PC-9 (cell line): ENCODE data around the gene GBP3. TPM values are rescaled to one million over a fixed set of nuclear protein-coding genes. Genes with fewer than 3 reads are reported as not detected.
"Not testable (repeated sequence)": the region's sequence is repeated elsewhere in the genome, so short reads cannot be mapped to it uniquely, and the experiment has no call there.

ENCODE experiments used
- BruUV-seq: library from RNA; stranded (reverse); fragments of 400-500 nt; replicated peaks from 2 replicates; lab custom pipeline; 2021; lab: Mats Ljungman, UMichigan
- CTCF ChIA-PET: fragments of 300-600 bp; sonication (Branson Sonifier 250); formaldehyde crosslinking; loops from one replicate; lab custom pipeline; 2022; ENCODE audit warnings: antibody characterized with exemption; lab: Charles Lee
- POLR2A ChIA-PET: fragments of 300-600 bp; sonication (Branson Sonifier 250); formaldehyde crosslinking; loops from one replicate; lab custom pipeline; 2022; ENCODE audit warnings: antibody characterized with exemption; ENCODE audit not compliant: unreplicated experiment; lab: Charles Lee
- DNase-seq, 2 experiments: peaks; one replicate each; pipeline versions ENCODE4 v3.0.0 to v3.0.0-alpha.2; 2015 to 2022; ENCODE audit warnings: mixed read lengths in 1 of 2
- H2AFZ ChIP-seq: fragments of 200-600 bp; sonication (generic); 2 replicates; pipeline ENCODE4 v1.8.1; 2017; ENCODE audit warnings: antibody characterized with exemption
- H3F3A ChIP-seq: fragments of 200-600 bp; sonication (generic); 2 replicates; pipeline ENCODE4 v1.8.1; 2017; ENCODE audit warnings: antibody characterized with exemption, mild to moderate bottlenecking, low read depth; ENCODE audit not compliant: insufficient read depth
- H3K27ac ChIP-seq: fragments of 200-600 bp; sonication (generic); 2 replicates; pipeline ENCODE4 v1.6.1; 2016; ENCODE audit warnings: mixed run types
- H3K27me3 ChIP-seq: fragments of 200-600 bp; sonication (generic); 2 replicates; pipeline ENCODE4 v1.6.1; 2016; ENCODE audit warnings: low read depth, mixed run types; ENCODE audit not compliant: insufficient read depth
- H3K36me3 ChIP-seq: fragments of 200-600 bp; sonication (generic); 2 replicates; pipeline ENCODE4 v1.6.1; 2016; ENCODE audit warnings: low read depth, mixed run types
- H3K4me1 ChIP-seq: fragments of 200-600 bp; sonication (generic); replicated peaks from 2 replicates; pipeline ENCODE4 v1.6.1; 2016; ENCODE audit warnings: mixed run types; ENCODE audit not compliant: insufficient read depth
- H3K4me2 ChIP-seq: fragments of 200-600 bp; sonication (generic); 2 replicates; pipeline ENCODE4 v1.6.1; 2017; ENCODE audit warnings: mixed run types
- H3K4me3 ChIP-seq: fragments of 200-600 bp; sonication (generic); 2 replicates; pipeline ENCODE4 v1.6.1; 2016; ENCODE audit warnings: mixed run types
- H3K79me2 ChIP-seq: fragments of 200-600 bp; sonication (generic); 2 replicates; pipeline ENCODE4 v1.6.1; 2017; ENCODE audit warnings: low read depth, mixed run types
- H3K9me2 ChIP-seq: fragments of 200-600 bp; sonication (generic); 2 replicates; pipeline ENCODE4 v1.8.1; 2017; ENCODE audit warnings: mild to moderate bottlenecking; ENCODE audit not compliant: insufficient read depth
- H3K9me3 ChIP-seq: fragments of 200-600 bp; sonication (generic); 2 replicates; pipeline ENCODE4 v1.8.1; 2016; ENCODE audit warnings: low read depth; ENCODE audit not compliant: insufficient read depth
- H4K20me1 ChIP-seq: fragments of 200-600 bp; sonication (generic); 2 replicates; pipeline ENCODE4 v1.8.1; 2017; ENCODE audit not compliant: insufficient read depth
- CTCF ChIP-seq: fragments of 200-600 bp; sonication (generic); conservative IDR thresholded peaks from 2 replicates; pipeline ENCODE4 v1.6.1; 2017; ENCODE audit warnings: mixed run types, antibody characterized with exemption, mild to moderate bottlenecking, moderate library complexity
- EZH2 ChIP-seq: fragments of 200-600 bp; sonication (generic); IDR thresholded peaks from 2 replicates; pipeline ENCODE4 v1.8.0; 2017; ENCODE audit warnings: antibody characterized with exemption, low read depth
- intact Hi-C: fragments of 100-400 bp; cut with micrococcal nuclease; formaldehyde crosslinking; loops from one replicate; pipeline ENCODE4 v1.10.0; 2022; ENCODE audit not compliant: unreplicated experiment
- total RNA-seq: library from RNA; stranded (reverse); gene quantifications from 2 replicates; pipeline ENCODE4 v1.2.3, GENCODE V29; 2021

The GBP3 gene
- total RNA-seq, 1 experiment from 2014 or later: 22.6 TPM

- peak in 1 of 2 experiments; percentile 30 for DNase-seq
- H3K79me2 ChIP-seq: no peaks in the 10 kb centered on the region
- ChIA-PET CTCF (no interaction called here), POLR2A (no interaction called here)
- no peaks in the 10 kb centered on the region for H3F3A ChIP-seq
- TF ChIP-seq EZH2: no peak
- TF ChIP-seq CTCF: no peak
- no peak overlapping the region for H3K4me3 ChIP-seq
- no peak overlapping the region for H3K27ac ChIP-seq
- no TSS peak for BruUV-seq
- intact Hi-C loops: no loop called here
- H3K4me1 ChIP-seq: no peaks in the 10 kb centered on the region; the same call in 1 of the 2 replicates
- no peaks in the 10 kb centered on the region for H3K36me3 ChIP-seq
- H2AFZ ChIP-seq: no peak overlapping the region
- H3K27me3 ChIP-seq: no peaks in the 10 kb centered on the region
- no peak overlapping the region for H3K4me2 ChIP-seq
- no peaks in the 10 kb centered on the region for H4K20me1 ChIP-seq
- H3K9me3 ChIP-seq: no peaks in the 10 kb centered on the region
- no peaks in the 10 kb centered on the region for H3K9me2 ChIP-seq
Measured at GRCh38 chr1:89005286-89006151, 17.1 kb downstream of the GBP3 start.

- H3F3A ChIP-seq, H3K4me2 ChIP-seq, H3K9me2 ChIP-seq, H3K36me3 ChIP-seq, POLR2A ChIA-PET, H4K20me1 ChIP-seq, H3K4me1 ChIP-seq, H3K27me3 ChIP-seq, H3K27ac ChIP-seq, DNase-seq, H2AFZ ChIP-seq, H3K4me3 ChIP-seq, H3K79me2 ChIP-seq, BruUV-seq, CTCF ChIA-PET, H3K9me3 ChIP-seq: not testable (repeated sequence)
- intact Hi-C loops: loop anchor here (5.0 kb wide), 1 partner anchor 760 kb away; no protein-coding TSS in a partner anchor
Measured at GRCh38 chr1:89002176-89002575, 20.5 kb downstream of the GBP3 start.

GRCh38 chr1:89001510-89001909, 21.2 kb downstream of the GBP3 start:
- Histone ChIP-seq H3K27me3 (no peaks in the 10 kb centered on the region), H3K9me3 (no peaks in the 10 kb centered on the region), H4K20me1 (no peaks in the 10 kb centered on the region), H3K36me3 (no peaks in the 10 kb centered on the region), H3K27ac (no peak overlapping the region), H3K9me2 (no peaks in the 10 kb centered on the region), H3F3A (peaks cover 5% of the 10 kb centered on the region; the same call in 1 of the 2 replicates), H3K4me2 (no peak overlapping the region; the same call in 1 of the 2 replicates), H3K4me3 (no peak overlapping the region), H3K79me2 (no peaks in the 10 kb centered on the region), H2AFZ (no peak overlapping the region), H3K4me1 (no peaks in the 10 kb centered on the region; the same call in 1 of the 2 replicates)
- ChIA-PET CTCF (no interaction called here), POLR2A (no interaction called here)
- BruUV-seq: no TSS peak
- TF ChIP-seq CTCF (no peak), EZH2 (no peak)
- intact Hi-C loops: loop anchor here (5.0 kb wide), 1 partner anchor 761 kb away; no protein-coding TSS in a partner anchor
- DNase-seq: no peak
